HEK293 (cell line): Measurements from ENCODE around the gene GGA1.

Experiments
- ATF2 ChIP-seq: fragments of 450-650 bp; formaldehyde crosslinking; IDR thresholded peaks from 2 replicates; pipeline ENCODE4 v1.5.1; 2016; ENCODE audit warnings: missing biosample characterization, missing genetic modification characterization, low read depth
- CTCF ChIP-seq: fragments of 450-650 bp; formaldehyde crosslinking; IDR thresholded peaks from 2 replicates; pipeline ENCODE4 v1.5.1; 2016; ENCODE audit warnings: missing biosample characterization, missing genetic modification characterization
- PBX3 ChIP-seq: sonication (generic); formaldehyde crosslinking; IDR thresholded peaks from 2 replicates; pipeline ENCODE4 v1.8.1; 2022; ENCODE audit warnings: mild to moderate bottlenecking, moderate library complexity, missing genetic modification reagents
- ZNF10 ChIP-seq: fragments of 450-650 bp; formaldehyde crosslinking; IDR thresholded peaks from 2 replicates; pipeline ENCODE4 v1.5.1; 2017; ENCODE audit warnings: missing biosample characterization, missing genetic modification characterization
- ZNF121 ChIP-seq: fragments of 450-650 bp; formaldehyde crosslinking; IDR thresholded peaks from 2 replicates; pipeline ENCODE4 v1.5.1; 2016; ENCODE audit warnings: missing biosample characterization, missing genetic modification characterization
- ZNF792 ChIP-seq: fragments of 450-650 bp; formaldehyde crosslinking; IDR thresholded peaks from 2 replicates; pipeline ENCODE4 v1.5.1; 2016; ENCODE audit warnings: missing biosample characterization, missing genetic modification characterization
- ZSCAN18 ChIP-seq: fragments of 450-650 bp; formaldehyde crosslinking; IDR thresholded peaks from 2 replicates; pipeline ENCODE4 v1.5.1; 2016; ENCODE audit warnings: missing biosample characterization, missing genetic modification characterization

- TF ChIP-seq ZSCAN18 (tag by site-specific recombination) (no peak), ZNF121 (tag by site-specific recombination) (peak; percentile 96), PBX3 (CRISPR knock-in tag) (no peak), CTCF (tag by site-specific recombination) (peak; percentile 89), ZNF792 (no peak), ZNF10 (tag by site-specific recombination) (no peak), ATF2 (tag by site-specific recombination) (no peak)
Observed at GRCh38 chr22:37643225-37643847, 34.7 kb downstream of the GGA1 start.
